Endothelial cell of umbilical vein (primary cell): Measurements from ENCODE around the gene ACADVL. TPM values are rescaled to one million over a fixed set of nuclear protein-coding genes. Genes with fewer than 3 reads are reported as not detected.
A peak's percentile ranks its signal among the peaks of the same experiment; 100 is the strongest.

Experiments used
- BruUV-seq: library from RNA; stranded (reverse); fragments of 400-500 nt; replicated peaks from 2 replicates; lab custom pipeline; 2021; lab: Mats Ljungman, UMichigan
- CTCF ChIA-PET: fragments of 300-600, 350-600 bp; sonication (Branson Sonifier 250); formaldehyde crosslinking; loops from one replicate; lab custom pipeline; 2021; ENCODE audit warnings: antibody characterized with exemption, inconsistent platforms; lab: Charles Lee
- POLR2A ChIA-PET: fragments of 300-600, 350-600 bp; sonication (Branson Sonifier 250); formaldehyde crosslinking; loops from one replicate; lab custom pipeline; 2021; ENCODE audit warnings: antibody characterized with exemption, inconsistent platforms; lab: Charles Lee
- DNase-seq: peaks from one replicate; pipeline ENCODE4 v3.0.0-alpha.2; 2011; ENCODE audit warnings: low read depth, low spot score
- FAIRE-seq: peaks from 2 replicates; lab custom pipeline; 2011; peaks lifted over from hg19 to GRCh38; lab: Jason Lieb, UNC
- H2AFZ ChIP-seq: 2 replicates; pipeline ENCODE4 v1.6.0; 2012; ENCODE audit warnings: low read depth, low read length, control low read depth, inconsistent platforms
- H3K27ac ChIP-seq: 2 replicates; pipeline ENCODE4 v1.5.1; 2011; ENCODE audit warnings: low read depth, mild to moderate bottlenecking, control low read depth, low read length, moderate library complexity; ENCODE audit not compliant: insufficient read depth
- H3K27me3 ChIP-seq, 2 experiments: 2 replicates each; pipeline versions ENCODE4 v1.6.0 to v1.6.1; 2011; ENCODE audit warnings: low read length in 2 of 2, mixed read lengths in 1 of 2; ENCODE audit not compliant: control insufficient read depth in 2 of 2, insufficient read depth in 2 of 2
- H3K36me3 ChIP-seq, 2 experiments: 2 replicates in 1 of 2; 3 replicates in 1 of 2; pipeline ENCODE4 v1.5.1; 2011; ENCODE audit warnings: low read length in 2 of 2, mild to moderate bottlenecking in 1 of 2, moderate library complexity in 1 of 2; ENCODE audit not compliant: control insufficient read depth in 2 of 2, insufficient read depth in 2 of 2; ENCODE audit errors: extremely low read depth in 1 of 2
- H3K4me1 ChIP-seq: 3 replicates; pipeline ENCODE4 v1.5.1; 2011; ENCODE audit warnings: mild to moderate bottlenecking, low read length; ENCODE audit not compliant: control insufficient read depth, insufficient read depth; ENCODE audit errors: extremely low read depth
- H3K4me2 ChIP-seq: 2 replicates; pipeline ENCODE4 v1.6.1; 2011; ENCODE audit warnings: low read length, control low read depth, mixed read lengths; ENCODE audit not compliant: insufficient read depth
- H3K4me3 ChIP-seq, 3 experiments: fragments of 200-600 bp in 1 of 3; sonication (generic), shearing (Covaris generic) in 1 of 3; replicated peaks in 1 of 3; 2 replicates each; pipeline ENCODE4 v1.5.1; 2011 to 2016; ENCODE audit warnings: control low read depth in 3 of 3, low read length in 3 of 3, mild to moderate bottlenecking in 2 of 3, inconsistent platforms in 1 of 3, low read depth in 1 of 3, moderate library complexity in 1 of 3; ENCODE audit not compliant: insufficient read depth in 1 of 3
- H3K79me2 ChIP-seq: 2 replicates; pipeline ENCODE4 v1.6.0; 2012; ENCODE audit warnings: low read length, inconsistent platforms; ENCODE audit not compliant: control insufficient read depth, insufficient read depth
- H3K9ac ChIP-seq: replicated peaks from 2 replicates; pipeline ENCODE3; 2011; ENCODE audit warnings: low read length, control low read depth; ENCODE audit not compliant: insufficient read depth; ENCODE audit errors: extremely low read depth
- H3K9me1 ChIP-seq: replicated peaks from 3 replicates; pipeline ENCODE4 v1.6.0; 2011; ENCODE audit warnings: mild to moderate bottlenecking, low read length; ENCODE audit not compliant: control insufficient read depth, insufficient read depth; ENCODE audit errors: extremely low read depth
- H3K9me3 ChIP-seq: replicated peaks from 2 replicates; pipeline ENCODE4 v1.5.1; 2012; ENCODE audit warnings: low read length, inconsistent platforms; ENCODE audit not compliant: control insufficient read depth, insufficient read depth
- H4K20me1 ChIP-seq: replicated peaks from 2 replicates; pipeline ENCODE3; 2011; ENCODE audit warnings: mild to moderate bottlenecking, low read length; ENCODE audit not compliant: control insufficient read depth, insufficient read depth; ENCODE audit errors: extremely low read depth
- CTCF ChIP-seq, 2 donors: IDR thresholded peaks; 1 replicate in 1 of 2; 2 replicates in 1 of 2; pipeline ENCODE4 v1.5.1; 2011; ENCODE audit warnings: low read length in 2 of 2, mild to moderate bottlenecking in 2 of 2, moderate library complexity in 2 of 2, control low read depth in 1 of 2, inconsistent platforms in 1 of 2, low read depth in 1 of 2; ENCODE audit not compliant: insufficient read depth in 1 of 2; ENCODE audit errors: extremely low read depth in 1 of 2
- EZH2 ChIP-seq: IDR thresholded peaks from 2 replicates; pipeline ENCODE4 v1.6.1; 2012; ENCODE audit warnings: borderline replicate concordance, low read depth, mild to moderate bottlenecking, moderate library complexity, low read length, inconsistent platforms; ENCODE audit not compliant: severe bottlenecking
- FOS ChIP-seq: IDR thresholded peaks from 2 replicates; pipeline ENCODE4 v1.6.1; 2011; ENCODE audit warnings: mild to moderate bottlenecking, low read length, moderate library complexity, borderline replicate concordance; ENCODE audit not compliant: insufficient read depth
- GATA2 ChIP-seq: IDR thresholded peaks from 2 replicates; pipeline ENCODE4 v1.7.0; 2011; ENCODE audit warnings: low read depth, mild to moderate bottlenecking, moderate library complexity, mixed read lengths, low read length; ENCODE audit not compliant: insufficient read length, insufficient read depth
- JUN ChIP-seq: IDR thresholded peaks from 2 replicates; pipeline ENCODE4 v1.6.1; 2011; ENCODE audit warnings: borderline replicate concordance, low read depth; ENCODE audit not compliant: insufficient read length, insufficient read depth
- MYC ChIP-seq: IDR thresholded peaks from one replicate; pipeline ENCODE4 v1.6.1; 2011; ENCODE audit warnings: mild to moderate bottlenecking, low read depth, low read length
- POLR2A ChIP-seq: IDR thresholded peaks from 2 replicates; pipeline ENCODE4 v1.6.1; 2012; ENCODE audit warnings: low read depth, mild to moderate bottlenecking, control low read depth, low read length
- POLR2AphosphoS5 ChIP-seq: IDR thresholded peaks from 2 replicates; pipeline ENCODE4 v1.6.1; 2012; ENCODE audit warnings: low read depth, mild to moderate bottlenecking, control low read depth, low read length, moderate library complexity; ENCODE audit not compliant: insufficient read depth
- dilution Hi-C: fragments of 300-500 bp; cut with MboI; formaldehyde crosslinking; loops from one replicate; pipeline ENCODE4 v1.15.0; 2019; ENCODE audit warnings: low sequenced_read_pairs; ENCODE audit not compliant: extremely low pct_ligation_motif_present
- intact Hi-C: fragments of 100-400 bp; cut with micrococcal nuclease; formaldehyde crosslinking; loops from one replicate; pipeline ENCODE4 v1.10.0; 2022
- polyA plus RNA-seq, 4 experiments: library from polyadenylated mRNA; depleted of rRNA in 3 of 4; stranded (reverse) in 3 of 4; unstranded in 1 of 4; fragments of >200 nt; gene quantifications; 2 replicates each; pipeline versions ENCODE4 v1.2.1 to v1.2.3, GENCODE V29; 2011 to 2012; ENCODE audit warnings: missing spikeins in 1 of 4
- total RNA-seq: library from RNA; stranded (reverse); gene quantifications from 2 replicates; pipeline ENCODE4 v1.2.3, GENCODE V29; 2021
- TF ChIP-seq, protein P1 (sequence below): IDR thresholded peaks from 2 replicates; pipeline ENCODE4 v1.6.1; 2011; ENCODE audit not compliant: insufficient read depth, insufficient read length

Gene ACADVL
- total and polyA plus RNA-seq, 2 donors (not counting 3 experiments of a cell fraction or from before 2014, with no cell fraction given) = 308 to 376 TPM

DNA sequence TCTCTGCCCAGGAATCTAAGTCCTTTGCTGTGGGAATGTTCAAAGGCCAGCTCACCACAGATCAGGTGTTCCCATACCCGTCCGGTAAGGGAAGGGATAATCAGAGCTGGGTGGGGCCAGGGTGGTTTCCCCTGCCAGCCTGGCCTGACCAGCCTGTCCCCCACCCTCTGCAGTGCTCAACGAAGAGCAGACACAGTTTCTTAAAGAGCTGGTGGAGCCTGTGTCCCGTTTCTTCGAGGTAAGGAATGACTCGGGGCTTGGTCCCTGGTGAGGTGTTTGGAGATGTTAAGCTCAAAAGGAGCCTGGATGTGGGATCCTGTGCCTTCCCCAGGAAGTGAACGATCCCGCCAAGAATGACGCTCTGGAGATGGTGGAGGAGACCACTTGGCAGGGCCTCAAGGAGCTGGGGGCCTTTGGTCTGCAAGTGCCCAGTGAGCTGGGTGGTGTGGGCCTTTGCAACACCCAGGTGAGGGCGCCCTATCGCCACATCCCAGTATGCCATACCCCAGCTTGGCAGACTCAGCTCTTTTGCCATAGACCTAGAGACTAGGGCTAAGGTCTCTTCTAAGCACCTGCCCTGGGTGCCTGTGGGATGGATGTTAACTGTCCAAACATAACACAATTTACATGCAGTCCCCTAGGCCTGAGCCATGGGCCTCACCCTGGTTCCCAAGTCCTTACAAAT is 997 bp downstream of the ACADVL start:
- Histone ChIP-seq H3K27ac (peak overlapping the region; percentile 71), H3K4me1 (peaks cover 23% of the 10 kb centered on the region), H3K4me2 (peak overlapping the region; percentile 65), H3K36me3 (peaks cover 15 to 31% of the 10 kb centered on the region in 2 experiments), H3K27me3 (no peaks in the 10 kb centered on the region), H2AFZ (no peak overlapping the region), H3K9ac (peak overlapping the region; percentile 72), H3K9me3 (no peaks in the 10 kb centered on the region), H3K79me2 (peaks cover 11% of the 10 kb centered on the region), H3K4me3 (peak overlapping the region; percentile 51 to 69 (median 61)), H3K9me1 (no peaks in the 10 kb centered on the region), H4K20me1 (no peaks in the 10 kb centered on the region)
- POLR2A ChIA-PET = interaction anchor here (1.3 kb wide), 1 partner anchor 175 kb away, joined by 3 read pairs; no protein-coding TSS in a partner anchor
- FAIRE-seq = peak; percentile 77
- dilution Hi-C loops (no loop called here), intact Hi-C loops (loop anchor here (1.0 to 2.0 kb wide), 4 partner anchors 14 to 76 kb away; partner anchors contain the start of genes DVL2 and PHF23)
- CTCF ChIA-PET = interaction anchor here (0.6 to 4.5 kb wide), 21 partner anchors 9 to 175 kb away, joined by 3 to 94 read pairs (median 4); partner anchors contain the start of genes DVL2, GABARAP, GPS2 and PHF23
- peak; percentile 78 for DNase-seq
- TF ChIP-seq MYC = no peak
- TF ChIP-seq POLR2AphosphoS5 = peak; percentile 74
- no peak for TF ChIP-seq JUN
- no peak for TF ChIP-seq FOS
- TF ChIP-seq GATA2 = no peak
- TF ChIP-seq POLR2A = peak; percentile 73
- TF ChIP-seq, protein P1, sequence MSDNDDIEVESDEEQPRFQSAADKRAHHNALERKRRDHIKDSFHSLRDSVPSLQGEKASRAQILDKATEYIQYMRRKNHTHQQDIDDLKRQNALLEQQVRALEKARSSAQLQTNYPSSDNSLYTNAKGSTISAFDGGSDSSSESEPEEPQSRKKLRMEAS = no peak
- TF ChIP-seq EZH2 = no peak
- peak; percentile 66 to 76 for TF ChIP-seq CTCF (IDR thresholded peaks at IDR 0.05; ENCODE audit: extremely low read depth in 1 of 2, insufficient read depth in 1 of 2, low read depth in 1 of 2, low read length in 2 of 2)
- BruUV-seq = TSS peak; percentile 3
